NB4 (cell line): ENCODE results near the gene TNRC18.

Source experiments
- CTCF ChIP-seq: IDR thresholded peaks from one replicate; pipeline ENCODE4 v1.5.1; 2012; ENCODE audit warnings: low read depth, low read length
- POLR2A ChIP-seq: IDR thresholded peaks from 2 replicates; pipeline ENCODE4 v1.6.1; 2011; ENCODE audit warnings: mild to moderate bottlenecking; ENCODE audit not compliant: insufficient read length; ENCODE audit errors: extremely low read depth

GRCh38 chr7:5425507-5426225, 2.0 kb upstream of the TNRC18 start:
- TF ChIP-seq POLR2A = peak; percentile 48
- TF ChIP-seq CTCF = no peak
